Activated CD8-positive, alpha-beta memory T cell treated with anti-CD3 and anti-CD28 coated beads for 24 hours (primary cell): ENCODE measurements around the gene CCND3.

ENCODE experiments used
- DNase-seq: peaks from one replicate; pipeline ENCODE4 v3.0.0-alpha.2; 2020

CCND3 gene

GRCh38 chr6:41941280-41942066, at the start of gene CCND3:
TSS of gene CCND3 (minus strand) at chr6:41941808. CDS start at chr6:41941649, 159 bp downstream.
- peak; percentile 93 for DNase-seq

DNA sequence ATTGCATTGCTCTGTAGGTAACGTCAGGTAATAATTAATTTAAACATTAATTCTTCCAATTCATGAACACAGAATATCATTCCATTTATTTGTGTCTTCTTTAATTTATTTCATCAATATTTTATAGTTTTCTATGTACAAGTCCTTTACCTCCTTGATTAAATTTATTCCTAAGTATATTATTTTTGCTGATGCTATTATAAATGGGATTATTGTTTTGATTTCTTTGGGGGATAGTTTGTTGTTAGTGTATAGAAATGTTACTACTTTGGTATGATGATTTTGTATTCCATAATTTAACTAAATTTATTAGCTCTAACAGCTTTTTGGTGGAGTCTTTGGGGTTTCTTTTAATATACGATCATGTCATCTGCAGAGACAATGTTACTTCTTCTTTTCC, 44.7 kb upstream of the CCND3 start:
- DNase-seq = no peak

DNA sequence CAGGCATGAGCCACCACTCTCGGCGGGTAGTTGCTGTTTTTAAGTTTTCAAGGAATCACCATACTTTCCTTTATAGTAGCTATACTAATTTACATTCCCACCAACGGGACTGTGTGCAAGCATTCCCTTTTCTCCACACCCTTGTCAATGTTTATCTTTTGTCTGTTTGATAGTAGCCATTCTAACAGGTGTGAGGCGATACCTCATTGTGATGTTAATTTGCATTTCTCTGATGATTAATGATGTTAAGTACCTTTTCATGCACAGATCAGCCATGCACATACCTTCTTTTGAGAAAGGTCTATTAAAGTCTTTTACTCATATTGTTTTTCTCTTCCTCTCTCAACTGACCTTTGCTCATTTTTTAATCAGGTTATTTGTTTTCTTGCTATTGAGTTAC, 43.0 kb upstream of the CCND3 start:
- DNase-seq = no peak

DNA sequence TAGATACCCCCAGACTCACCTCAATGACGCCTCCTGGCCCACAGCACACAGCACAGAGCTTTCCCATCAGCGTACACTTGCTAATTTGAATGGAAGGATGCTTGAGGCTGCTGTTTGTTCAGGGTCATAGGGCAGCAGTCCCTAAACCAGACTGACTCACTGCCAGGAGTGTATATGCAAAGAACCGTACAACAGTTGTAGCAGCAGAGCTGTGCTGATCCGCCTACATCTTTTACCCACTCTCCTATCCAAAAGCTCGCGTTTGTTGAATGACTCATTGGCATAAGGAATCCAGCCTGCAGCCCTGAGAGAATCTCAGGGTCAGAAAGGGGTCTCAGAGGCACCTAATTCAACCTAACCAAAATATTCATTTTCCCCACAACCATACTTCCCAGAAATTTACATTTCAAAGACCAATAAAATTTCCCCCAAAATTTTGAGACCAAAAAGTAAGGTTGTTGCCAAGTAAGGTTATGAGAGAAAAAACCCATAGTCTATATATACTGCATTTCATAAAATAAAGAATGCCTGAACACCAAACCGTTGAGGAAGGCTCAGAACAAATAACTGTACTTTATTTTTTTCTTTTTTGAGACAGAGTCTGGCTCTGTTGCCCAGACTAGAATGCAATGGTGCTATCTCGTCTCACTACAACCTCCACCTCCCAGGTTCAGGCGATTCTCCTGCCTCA, 35.3 kb upstream of the CCND3 start:
- peak; percentile 67 for DNase-seq

DNA sequence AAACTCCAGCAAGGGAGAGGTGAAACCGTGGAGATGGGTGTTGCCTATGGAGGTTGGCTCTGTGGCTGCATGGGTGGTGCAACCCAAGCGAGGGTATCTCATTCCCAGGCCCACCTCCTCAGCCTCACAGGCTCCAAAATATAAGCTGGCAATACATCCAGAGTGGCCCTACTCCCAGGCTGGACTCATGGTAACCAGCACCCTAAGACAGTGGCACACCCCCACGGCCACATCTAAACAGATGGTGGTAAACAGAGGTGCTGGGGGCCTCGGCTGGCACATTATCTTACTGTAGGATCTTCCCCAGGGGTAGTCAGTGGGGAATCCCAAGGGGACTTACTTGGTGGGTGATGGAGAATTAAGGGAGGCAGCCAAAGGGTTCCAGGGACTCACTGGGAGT, 33.7 kb upstream of the CCND3 start:
- DNase-seq = peak; percentile 59

DNA sequence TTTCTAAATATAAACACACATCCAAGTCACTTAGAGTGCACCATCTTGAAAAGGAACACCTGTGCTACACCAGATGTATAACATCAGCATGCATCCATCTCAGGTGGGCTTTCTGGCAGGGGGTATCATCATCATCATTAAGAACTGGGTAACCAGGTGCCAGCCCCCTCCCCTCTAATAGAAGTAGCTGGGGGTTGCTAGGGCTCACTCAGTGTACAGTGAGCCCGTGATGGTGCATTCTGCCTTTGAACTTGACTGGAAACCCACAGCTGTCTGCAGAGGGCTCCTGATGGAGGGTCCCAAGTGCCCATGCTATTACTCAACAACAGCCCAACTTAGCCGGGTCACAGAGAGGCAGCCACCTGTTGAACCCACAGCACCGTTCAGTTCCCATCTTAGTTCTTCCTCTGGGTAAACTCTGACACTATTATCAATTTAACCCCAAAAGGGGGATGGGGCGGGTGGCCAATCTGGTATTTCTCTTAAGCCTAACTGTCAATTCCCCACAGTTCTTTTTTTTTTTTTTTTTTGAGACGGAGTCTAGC, 32.7 kb upstream of the CCND3 start:
- peak; percentile 53 for DNase-seq

DNA sequence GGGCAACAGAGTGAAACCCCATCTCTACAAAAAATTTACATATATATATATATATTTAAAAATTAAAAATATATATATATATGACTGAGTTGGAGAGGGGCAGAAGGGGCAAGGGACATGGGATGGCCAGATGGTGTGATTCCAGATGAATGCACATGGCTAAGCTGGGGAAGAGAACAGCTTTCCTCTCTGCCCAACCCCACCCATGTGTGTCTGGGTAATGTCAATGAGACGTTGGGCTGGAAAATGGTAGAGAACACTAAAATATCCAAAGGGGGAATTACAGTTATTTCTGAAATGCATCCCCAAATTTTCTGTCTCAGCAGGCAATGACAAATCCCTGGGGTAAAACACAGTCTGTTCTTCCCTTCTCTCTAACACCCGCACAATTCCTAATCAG, 31.2 kb upstream of the CCND3 start:
- no peak for DNase-seq

DNA sequence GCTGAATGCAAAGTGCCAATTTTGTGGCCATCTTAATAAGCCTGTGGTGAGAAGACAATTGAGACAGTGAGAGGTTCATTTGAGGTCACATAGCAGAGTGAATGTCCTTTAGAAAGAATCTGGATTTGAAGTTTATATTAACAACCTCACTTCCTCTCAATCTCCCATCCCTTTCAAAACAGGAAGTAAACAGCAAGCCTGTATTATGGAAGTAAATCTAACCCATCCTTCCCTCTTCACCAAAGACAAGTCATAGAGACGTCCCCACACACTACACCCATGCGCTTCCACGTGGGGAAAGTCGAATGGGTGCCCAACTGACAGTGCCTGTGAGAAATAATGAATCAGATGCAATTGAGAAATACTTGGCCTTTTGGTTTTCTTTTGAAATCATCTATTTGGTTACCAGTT, 28.8 kb upstream of the CCND3 start:
- DNase-seq = peak; percentile 74

DNA sequence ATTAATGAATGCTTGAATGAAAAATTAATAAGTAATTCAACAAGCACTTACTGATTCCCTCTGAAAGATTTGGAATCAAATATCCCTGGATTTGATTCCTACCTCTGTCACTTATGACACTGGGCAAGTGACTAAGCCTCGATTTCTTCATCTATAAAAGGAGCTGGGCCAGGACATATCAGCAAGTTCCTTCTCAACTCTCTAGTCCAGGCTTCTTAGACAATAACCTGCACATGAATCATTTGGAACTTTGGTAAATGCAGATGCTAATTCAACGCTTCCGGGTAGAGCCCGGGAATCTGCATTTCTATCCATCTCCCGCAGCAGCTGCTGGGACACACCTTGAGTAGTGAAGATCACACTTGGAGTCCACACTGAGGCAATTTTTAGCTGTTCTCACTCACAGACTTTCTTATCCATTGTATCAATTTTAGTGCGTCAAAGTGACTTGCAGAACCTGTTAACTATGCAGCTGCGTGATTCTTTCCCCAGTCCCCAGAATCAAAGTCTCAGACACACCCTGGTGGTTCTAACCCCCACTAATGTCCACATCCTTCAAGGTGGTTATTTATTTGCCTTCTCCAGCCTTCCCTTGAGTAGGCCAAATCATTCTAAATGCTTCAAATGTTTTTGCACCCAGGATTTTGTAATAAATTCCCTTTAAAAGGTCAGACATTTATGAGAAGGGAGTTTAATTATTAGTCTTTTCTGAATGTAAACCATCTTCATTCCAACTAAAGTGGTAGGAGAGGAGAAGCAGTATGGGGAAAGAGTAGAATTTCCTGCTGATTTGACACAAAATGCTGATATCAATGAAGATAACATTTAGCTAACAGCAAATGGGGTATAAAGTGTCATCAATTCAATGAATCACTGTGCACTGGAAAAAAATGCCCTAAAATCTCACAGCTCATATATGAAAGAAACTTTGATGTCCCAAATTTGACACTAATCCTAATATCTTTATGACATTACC, 26.0 kb upstream of the CCND3 start:
- peak; percentile 56 for DNase-seq

GRCh38 chr6:41966961-41967311, 25.3 kb upstream of the CCND3 start:
- peak; percentile 32 for DNase-seq

DNA sequence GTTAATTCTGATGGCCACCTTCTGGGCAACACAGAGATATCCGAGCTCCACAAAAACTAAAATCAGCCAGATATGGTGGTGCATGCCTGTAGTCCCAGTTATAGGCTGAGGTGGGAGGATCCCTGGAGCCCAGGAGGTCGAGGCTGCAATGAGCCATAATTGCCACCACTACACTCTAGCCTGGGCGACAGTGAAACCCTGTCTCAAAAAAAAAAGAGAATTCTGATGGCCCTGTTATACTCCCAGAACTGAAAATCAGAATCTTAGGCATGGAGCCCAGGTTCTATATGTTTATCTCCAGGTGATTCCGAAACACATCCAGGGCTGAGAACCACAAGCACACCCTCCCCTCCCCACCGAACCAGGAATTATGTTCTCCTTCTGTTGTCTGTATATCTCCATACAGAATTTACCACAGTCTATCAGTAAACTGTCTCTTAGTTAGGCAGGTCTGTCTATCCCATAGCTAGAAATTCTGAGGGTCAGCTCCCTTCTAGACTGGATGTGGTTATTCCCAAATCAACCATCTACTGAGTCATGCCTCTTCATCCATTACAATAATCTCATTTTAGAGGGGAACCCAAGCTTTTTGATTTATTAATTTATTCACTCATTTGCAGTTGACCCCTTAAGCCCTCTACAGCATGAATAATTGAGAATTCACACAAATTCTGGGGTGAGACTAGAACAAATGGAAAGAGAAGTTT, 24.8 kb upstream of the CCND3 start:
- DNase-seq = peak; percentile 45

DNA sequence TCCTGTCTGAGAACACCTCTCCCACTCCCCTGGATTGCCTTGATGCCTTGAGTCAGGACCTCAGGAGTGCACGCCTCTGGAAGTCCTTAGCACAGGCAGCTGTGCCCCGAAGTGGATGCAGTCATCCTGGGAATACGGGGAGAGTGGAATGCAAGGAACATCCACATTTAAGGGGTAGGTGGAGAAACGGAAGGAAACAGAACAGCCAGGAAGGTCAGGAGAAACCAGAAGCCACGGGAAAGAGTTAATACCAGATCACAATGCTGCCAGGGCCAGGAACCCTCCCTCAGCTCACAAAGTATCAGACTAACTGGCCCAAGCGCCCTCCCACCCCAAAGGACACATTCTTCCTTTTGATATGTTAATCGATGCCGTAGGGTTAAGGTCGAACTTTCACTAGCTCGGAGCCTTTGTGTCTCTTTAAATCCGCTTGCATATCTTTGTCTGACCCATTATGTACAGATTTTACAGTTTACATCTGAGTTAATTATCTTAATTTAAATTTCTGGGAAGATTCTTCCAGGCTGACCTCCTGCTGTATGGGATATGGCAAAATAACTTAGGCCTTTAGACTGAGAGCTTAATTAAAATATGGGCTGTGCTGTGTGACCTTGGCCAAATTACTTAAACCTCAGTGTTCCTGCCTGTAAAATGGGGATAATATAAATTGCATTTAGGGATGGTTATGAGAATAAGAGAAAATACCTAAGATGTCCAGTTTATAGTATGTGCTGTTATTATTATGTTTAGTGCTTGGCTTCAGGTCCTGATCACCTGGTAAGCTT, 24.0 kb upstream of the CCND3 start:
- DNase-seq = peak; percentile 47

DNA sequence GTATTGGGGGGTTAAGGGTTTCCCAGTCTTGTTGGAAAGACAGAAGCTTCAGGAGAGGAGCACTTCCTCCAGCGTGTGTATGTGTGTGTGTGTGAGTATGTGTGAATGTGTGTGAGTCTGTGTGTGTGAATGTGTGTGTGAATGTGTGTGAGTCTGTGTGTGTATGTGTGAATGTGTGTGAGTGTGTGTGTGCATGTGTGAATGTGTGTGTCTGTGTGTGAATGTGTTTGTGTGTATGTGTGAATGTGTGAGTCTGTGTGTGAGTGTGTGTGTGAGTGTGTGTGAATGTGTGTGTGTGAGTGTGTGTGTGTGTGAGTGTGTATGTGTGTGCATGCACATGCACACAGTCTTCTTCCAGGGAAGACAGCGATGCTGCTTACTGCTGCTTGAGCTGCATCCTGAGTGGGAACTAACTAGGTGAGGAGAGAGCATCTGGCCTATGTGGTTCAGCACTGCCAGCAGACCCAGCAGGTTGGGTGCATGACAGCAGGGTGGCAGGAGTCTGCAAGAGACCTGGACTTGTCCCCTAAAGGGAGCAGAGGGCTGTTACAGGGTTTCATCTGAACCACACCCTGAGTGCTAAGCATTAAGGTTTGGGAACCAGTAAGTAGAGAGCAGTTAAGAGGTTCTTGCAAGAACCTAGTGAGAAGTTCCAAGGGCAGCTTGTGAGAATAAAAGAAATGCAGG, 22.7 kb upstream of the CCND3 start:
- DNase-seq = peak; percentile 63

GRCh38 chr6:41963371-41963770, 21.8 kb upstream of the CCND3 start:
- peak; percentile 61 for DNase-seq

- no peak for DNase-seq
Measured at GRCh38 chr6:41960028-41960427, 18.4 kb upstream of the CCND3 start.

- peak; percentile 73 for DNase-seq
Measured at GRCh38 chr6:41958022-41958856, 16.6 kb upstream of the CCND3 start.

DNA sequence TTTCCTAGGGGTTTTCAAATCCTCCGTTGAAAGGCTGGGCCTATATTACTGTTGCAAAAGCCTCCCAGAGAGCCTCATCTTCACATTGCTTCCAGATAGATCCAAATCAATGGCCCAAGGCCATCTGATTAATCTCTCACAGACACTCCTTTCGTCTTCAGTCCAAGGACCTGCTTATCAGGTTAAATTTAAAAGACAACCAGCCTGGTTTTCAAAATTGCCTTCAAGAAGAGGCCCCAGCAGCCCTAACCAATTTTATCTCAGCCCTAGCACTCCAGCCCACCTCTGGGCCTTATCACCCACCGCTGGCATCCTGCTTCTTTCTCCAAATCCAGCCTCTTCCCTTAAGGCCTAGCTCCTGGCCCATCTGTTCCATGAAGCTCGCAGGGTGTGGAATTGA, 15.5 kb upstream of the CCND3 start:
- no peak for DNase-seq

DNA sequence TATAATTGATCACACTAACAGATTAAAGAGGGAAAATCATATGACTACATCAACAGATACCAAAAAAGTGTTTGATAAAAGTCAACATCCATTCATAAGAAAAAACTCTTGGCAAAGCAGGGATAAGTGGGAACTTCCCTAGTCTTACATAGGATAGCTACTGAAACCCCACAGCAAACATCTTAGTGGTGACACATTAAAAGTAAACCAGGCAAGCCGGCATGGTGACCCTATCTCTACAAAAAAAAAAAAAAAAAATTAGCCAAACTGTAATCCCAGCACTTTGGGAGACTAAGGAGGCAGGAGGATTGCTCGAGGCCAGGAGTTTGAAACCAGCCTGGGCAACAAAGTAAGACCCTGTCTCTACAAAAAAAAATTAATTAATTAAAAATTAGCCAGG, 13.8 kb upstream of the CCND3 start:
- DNase-seq = no peak

DNA sequence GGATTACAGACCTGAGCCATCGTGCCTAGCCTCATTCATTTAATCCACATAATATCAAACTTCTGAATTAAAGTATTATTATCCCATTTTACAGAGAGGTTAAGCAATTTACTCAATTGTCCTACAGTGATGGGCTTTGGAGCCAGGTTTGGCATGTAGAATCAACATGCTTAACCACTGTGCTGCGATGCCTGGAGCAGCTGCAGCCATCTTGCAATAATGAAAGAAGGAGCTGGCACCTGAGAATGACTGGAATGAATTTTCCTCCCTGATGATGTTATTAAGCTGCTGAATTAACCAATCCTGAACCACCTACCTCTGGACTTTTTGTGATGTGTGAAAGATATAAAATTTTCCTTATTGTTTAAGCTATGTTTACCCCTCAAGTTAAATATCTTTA, 13.1 kb upstream of the CCND3 start:
- no peak for DNase-seq
